ENCODE data around the gene RND3.

Gene RND3

GRCh38 chr2:150487537-150488429 is at the start of gene RND3:
TSS of gene RND3 (minus strand) at chr2:150487667. CDS start at chr2:150487417, 250 bp downstream.
- DNase-seq: peak; percentile 23

- no peak for DNase-seq
Observed at GRCh38 chr2:150535176-150535575, 47.7 kb upstream of the RND3 start.

- no peak for DNase-seq
Observed at GRCh38 chr2:150532879-150533278, 45.4 kb upstream of the RND3 start.

GRCh38 chr2:150532020-150532419 is 44.6 kb upstream of the RND3 start:
- DNase-seq: no peak

- no peak for DNase-seq
Observed at GRCh38 chr2:150531591-150531990, 44.1 kb upstream of the RND3 start.

GRCh38 chr2:150530168-150530567 is 42.7 kb upstream of the RND3 start:
- DNase-seq: no peak

- no peak for DNase-seq
Observed at GRCh38 chr2:150528861-150529801, 41.7 kb upstream of the RND3 start.

- no peak for DNase-seq
Observed at GRCh38 chr2:150526827-150527226, 39.4 kb upstream of the RND3 start.

GRCh38 chr2:150526006-150526405 is 38.5 kb upstream of the RND3 start:
- no peak for DNase-seq

GRCh38 chr2:150522269-150522668 is 34.8 kb upstream of the RND3 start:
- DNase-seq: no peak

GRCh38 chr2:150520887-150521664 is 33.6 kb upstream of the RND3 start:
- DNase-seq: no peak

GRCh38 chr2:150520033-150520432 is 32.6 kb upstream of the RND3 start:
- no peak for DNase-seq

- DNase-seq: no peak
Observed at GRCh38 chr2:150517951-150518680, 30.6 kb upstream of the RND3 start.

GRCh38 chr2:150513647-150514046 is 26.2 kb upstream of the RND3 start:
- no peak for DNase-seq

GRCh38 chr2:150508497-150509137 is 21.1 kb upstream of the RND3 start:
- DNase-seq: no peak

- DNase-seq: no peak
Observed at GRCh38 chr2:150507071-150507470, 19.6 kb upstream of the RND3 start.

GRCh38 chr2:150505178-150505577 is 17.7 kb upstream of the RND3 start:
- DNase-seq: no peak

- DNase-seq: no peak
Observed at GRCh38 chr2:150495993-150496627, 8.6 kb upstream of the RND3 start.

- DNase-seq: no peak
Observed at GRCh38 chr2:150495001-150495400, 7.5 kb upstream of the RND3 start.

GRCh38 chr2:150494234-150494945 is 6.9 kb upstream of the RND3 start:
- no peak for DNase-seq

Data from stimulated activated CD4-positive, alpha-beta T cell treated with anti-CD3 and anti-CD28 coated beads, Interleukin-12 subunit alpha, Interleukin-12 subunit beta, amount 100 ng/mL, for 4 hours (primary cell).